PC-3 (cell line): ENCODE data around the gene MBLAC2.

Source experiments
- EZH2phosphoT487 ChIP-seq: fragments of 300-600 bp; sonication (generic); IDR thresholded peaks from 2 replicates; pipeline ENCODE4 v1.6.1; 2018; ENCODE audit warnings: mild to moderate bottlenecking, antibody characterized with exemption, low read length, borderline replicate concordance
- TF ChIP-seq, protein P1 (sequence below): fragments of 300-600 bp; sonication (generic); conservative IDR thresholded peaks from 2 replicates; pipeline ENCODE4 v1.5.1; 2017; ENCODE audit warnings: antibody characterized with exemption, low read depth, mild to moderate bottlenecking, low read length

DNA sequence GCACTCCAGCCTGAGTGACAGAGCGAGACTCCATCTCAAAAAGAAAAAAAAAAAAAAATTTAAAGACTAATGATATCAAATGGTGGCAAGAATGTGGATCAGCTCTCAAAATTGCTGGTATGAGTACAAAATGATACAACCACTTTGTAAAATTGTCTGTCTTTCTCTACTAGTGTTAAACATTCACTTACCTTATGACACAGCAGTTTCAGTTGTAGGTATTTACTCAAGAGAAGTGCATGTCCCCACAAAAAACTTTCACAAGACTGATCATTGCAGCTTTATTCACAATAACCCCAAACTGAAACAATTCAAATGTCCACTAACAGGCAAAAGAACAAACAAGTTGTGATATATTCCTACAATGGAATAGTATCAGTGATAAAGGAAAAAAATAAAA is 50.3 kb downstream of the MBLAC2 start:
- no peak for TF ChIP-seq EZH2phosphoT487
- TF ChIP-seq, protein P1, sequence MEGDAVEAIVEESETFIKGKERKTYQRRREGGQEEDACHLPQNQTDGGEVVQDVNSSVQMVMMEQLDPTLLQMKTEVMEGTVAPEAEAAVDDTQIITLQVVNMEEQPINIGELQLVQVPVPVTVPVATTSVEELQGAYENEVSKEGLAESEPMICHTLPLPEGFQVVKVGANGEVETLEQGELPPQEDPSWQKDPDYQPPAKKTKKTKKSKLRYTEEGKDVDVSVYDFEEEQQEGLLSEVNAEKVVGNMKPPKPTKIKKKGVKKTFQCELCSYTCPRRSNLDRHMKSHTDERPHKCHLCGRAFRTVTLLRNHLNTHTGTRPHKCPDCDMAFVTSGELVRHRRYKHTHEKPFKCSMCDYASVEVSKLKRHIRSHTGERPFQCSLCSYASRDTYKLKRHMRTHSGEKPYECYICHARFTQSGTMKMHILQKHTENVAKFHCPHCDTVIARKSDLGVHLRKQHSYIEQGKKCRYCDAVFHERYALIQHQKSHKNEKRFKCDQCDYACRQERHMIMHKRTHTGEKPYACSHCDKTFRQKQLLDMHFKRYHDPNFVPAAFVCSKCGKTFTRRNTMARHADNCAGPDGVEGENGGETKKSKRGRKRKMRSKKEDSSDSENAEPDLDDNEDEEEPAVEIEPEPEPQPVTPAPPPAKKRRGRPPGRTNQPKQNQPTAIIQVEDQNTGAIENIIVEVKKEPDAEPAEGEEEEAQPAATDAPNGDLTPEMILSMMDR, result no peak
